Thyroid gland (tissue), 4 donors: Measurements from ENCODE around the gene NLK.

Experiments used
- POLR2A ChIP-seq, 2 donors: fragments of 450-650 bp; IDR thresholded peaks; one replicate each; pipeline ENCODE4 v1.6.1; 2017; ENCODE audit warnings: antibody characterized with exemption in 2 of 2, mild to moderate bottlenecking in 2 of 2, moderate library complexity in 1 of 2
- TF ChIP-seq, protein P1 (sequence below), 6 experiments: fragments of 200-600 bp in 3 of 6; fragments of 450-650 bp in 3 of 6; sonication (generic) in 3 of 6; IDR thresholded peaks; one replicate each; pipeline ENCODE4 v1.5.1; 2016 to 2019; ENCODE audit warnings: antibody characterized with exemption in 6 of 6, mild to moderate bottlenecking in 2 of 6, inconsistent platforms in 1 of 6, moderate library complexity in 1 of 6

DNA sequence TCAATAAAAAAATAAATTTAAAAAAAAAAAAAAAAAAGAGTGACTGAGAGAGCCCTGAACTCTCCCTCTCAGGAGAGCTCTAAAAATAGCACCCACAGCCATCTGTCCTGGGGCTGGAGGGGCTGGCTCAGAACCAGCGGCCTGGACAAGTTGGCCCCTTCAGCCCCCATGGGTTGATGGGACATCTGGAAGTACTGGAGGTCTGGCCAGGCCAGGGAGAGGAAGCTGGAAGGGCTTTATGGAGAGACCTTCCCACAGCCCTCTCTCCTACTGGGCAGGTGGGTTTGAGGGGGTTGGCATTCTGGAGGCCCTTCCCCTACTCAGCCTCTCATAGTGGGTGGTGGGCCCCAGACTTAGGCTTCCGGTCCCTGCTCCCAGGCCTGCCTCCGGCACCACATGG is 182.8 kb downstream of the NLK start:
- TF ChIP-seq POLR2A (IDR thresholded peaks at IDR 0.05): no peak
- TF ChIP-seq, protein P1, sequence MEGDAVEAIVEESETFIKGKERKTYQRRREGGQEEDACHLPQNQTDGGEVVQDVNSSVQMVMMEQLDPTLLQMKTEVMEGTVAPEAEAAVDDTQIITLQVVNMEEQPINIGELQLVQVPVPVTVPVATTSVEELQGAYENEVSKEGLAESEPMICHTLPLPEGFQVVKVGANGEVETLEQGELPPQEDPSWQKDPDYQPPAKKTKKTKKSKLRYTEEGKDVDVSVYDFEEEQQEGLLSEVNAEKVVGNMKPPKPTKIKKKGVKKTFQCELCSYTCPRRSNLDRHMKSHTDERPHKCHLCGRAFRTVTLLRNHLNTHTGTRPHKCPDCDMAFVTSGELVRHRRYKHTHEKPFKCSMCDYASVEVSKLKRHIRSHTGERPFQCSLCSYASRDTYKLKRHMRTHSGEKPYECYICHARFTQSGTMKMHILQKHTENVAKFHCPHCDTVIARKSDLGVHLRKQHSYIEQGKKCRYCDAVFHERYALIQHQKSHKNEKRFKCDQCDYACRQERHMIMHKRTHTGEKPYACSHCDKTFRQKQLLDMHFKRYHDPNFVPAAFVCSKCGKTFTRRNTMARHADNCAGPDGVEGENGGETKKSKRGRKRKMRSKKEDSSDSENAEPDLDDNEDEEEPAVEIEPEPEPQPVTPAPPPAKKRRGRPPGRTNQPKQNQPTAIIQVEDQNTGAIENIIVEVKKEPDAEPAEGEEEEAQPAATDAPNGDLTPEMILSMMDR (IDR thresholded peaks at IDR 0.05): no peak
